T-helper 22 cell (primary cell): Measurements from ENCODE around the gene ZFP36L2.
A peak's percentile ranks its signal among the peaks of the same experiment; 100 is the strongest.

Experiments used
- DNase-seq: peaks from one replicate; pipeline ENCODE4 v3.0.0-alpha.2; 2020; ENCODE audit warnings: low read depth

Gene ZFP36L2

DNA sequence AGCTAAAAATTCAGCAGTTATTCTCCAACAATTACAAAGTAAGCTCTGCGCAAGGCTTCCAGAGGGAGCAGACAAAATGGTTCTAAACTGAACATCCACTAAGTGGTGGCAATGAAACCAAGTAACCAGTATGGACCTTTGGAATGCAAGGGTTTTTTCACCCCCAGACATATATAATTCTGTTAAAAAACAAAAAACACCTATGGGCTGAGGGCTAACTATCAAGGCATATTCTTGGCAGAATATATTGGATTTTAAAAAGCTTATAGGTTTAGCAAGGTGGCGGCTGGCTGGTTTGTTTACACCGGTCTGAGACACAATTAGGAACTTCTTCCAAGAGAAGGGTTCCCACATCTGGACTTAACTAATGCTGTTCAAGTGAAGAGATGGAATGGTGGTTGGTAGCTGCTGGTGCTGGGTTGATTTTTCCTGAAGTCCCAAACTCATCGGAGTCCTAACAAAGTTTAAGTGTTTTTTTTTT lies 2.8 kb downstream of the ZFP36L2 start:
- no peak for DNase-seq

DNA sequence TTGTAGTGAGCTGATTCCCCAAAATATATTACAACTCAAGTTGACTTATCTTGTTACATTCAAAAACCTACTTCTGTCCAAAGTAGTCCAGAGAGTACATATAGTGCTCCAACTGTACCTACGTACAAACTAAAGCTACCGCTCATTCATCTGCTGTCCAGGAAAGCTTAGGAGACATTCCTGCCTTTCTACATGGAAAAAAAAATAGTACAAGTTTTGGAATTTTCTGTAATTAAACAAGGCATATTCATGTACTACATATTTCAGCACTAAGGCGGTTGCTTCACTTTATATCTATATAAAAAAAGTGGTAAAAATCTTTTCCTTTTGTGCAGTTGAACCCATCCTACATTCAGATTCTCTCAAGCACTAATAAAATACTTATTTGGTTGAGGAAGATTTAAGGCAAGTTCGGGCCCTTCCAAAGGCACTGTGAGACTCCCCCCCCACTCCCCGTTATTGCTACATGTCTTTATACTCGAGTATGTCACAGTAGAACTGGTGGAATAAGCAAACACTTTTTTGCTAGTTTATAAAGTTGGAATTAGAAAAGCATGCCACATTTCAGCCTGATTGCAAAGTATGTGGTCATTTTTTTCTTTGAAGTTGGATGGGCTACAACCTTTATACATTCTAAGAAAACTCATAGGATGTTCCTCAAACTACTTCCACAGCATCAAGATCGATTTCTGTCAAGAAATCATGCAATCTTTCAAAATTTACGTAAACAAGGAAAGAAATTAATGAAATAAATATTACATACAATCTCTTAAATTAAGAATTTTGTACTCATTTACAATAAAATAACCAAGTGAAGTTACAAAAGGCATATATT lies 3.7 kb downstream of the ZFP36L2 start:
- DNase-seq = no peak

DNA sequence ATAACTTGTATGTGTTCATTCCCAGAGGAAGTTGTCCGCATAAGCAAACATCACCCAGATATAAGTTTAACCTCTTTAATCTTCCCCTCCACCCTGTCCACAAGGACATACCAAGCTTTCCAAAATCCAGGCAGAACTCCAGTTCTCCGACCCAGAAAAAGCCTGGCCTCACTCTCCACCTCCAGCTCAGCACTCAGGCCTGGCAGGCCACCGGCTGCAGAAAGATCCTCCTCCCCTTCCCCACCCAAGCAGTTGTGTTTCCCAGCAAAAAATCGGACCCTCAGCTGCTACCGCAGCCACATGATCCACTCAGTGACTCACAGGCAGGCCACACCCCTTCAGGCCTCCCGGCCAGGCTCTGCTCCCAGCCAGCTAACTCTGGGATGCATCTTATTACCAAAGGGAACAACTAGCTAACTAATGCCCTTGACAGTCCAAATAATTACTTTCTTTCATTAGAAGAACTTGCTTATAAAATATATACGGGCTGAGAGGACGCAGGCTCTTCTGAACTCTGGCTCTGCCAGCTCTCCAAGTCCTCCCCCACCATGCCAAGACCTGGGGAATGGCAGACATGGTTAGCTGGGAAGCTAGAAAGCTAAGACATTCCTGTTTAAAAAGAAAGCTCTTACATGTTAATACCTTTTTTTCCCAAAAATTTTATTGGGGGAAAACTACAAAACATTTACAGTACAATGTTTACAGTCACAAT lies 4.5 kb downstream of the ZFP36L2 start:
- peak; percentile 57 for DNase-seq

DNA sequence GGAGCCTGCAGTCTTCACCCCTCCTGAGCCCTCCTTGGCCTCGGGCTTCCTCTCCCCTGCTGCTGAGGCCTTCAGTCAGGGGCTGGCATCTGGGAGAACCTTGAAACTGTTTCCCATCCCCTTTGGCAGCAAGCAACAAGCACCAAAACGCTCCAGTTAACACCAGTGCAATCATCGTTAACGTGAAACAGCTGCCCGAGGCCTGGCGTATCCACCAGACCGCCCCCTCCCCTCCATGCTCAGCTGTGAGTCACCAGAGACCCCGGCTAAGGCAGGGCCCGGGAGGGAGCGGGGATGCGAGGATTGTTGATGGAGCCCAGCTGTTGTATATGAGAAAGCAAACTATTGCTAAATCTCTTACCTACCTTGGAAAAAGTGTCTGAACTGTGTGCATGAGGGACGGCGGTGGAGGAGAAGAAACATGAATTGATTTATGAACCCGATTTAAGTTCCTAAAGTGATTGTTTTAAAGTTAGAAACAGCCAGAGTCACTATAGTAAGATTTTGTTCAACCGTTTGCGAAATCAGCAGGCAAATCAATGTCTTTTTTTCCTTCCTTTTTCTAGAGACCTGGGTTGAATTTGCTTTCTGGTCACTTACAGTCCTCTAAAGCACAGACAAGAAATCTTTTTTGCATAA lies 5.2 kb downstream of the ZFP36L2 start:
- peak; percentile 44 for DNase-seq

DNA sequence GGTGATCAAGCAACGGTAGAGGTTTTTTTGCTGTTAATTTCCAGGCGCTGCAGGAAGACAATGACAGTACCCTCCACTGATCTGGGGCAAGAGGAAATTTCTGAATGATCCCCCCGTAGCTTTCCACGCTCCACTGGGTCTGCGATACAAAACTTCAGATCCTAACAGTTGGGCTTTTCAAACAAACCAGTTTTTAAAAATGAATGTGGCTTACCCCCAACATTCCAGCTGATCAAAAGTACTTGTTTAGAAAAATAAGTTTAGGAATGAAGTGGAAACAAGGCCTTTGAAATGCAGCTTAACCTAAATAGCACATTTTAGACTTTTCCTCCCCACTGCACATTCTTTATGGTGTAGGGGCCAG lies 5.7 kb downstream of the ZFP36L2 start:
- no peak for DNase-seq

DNA sequence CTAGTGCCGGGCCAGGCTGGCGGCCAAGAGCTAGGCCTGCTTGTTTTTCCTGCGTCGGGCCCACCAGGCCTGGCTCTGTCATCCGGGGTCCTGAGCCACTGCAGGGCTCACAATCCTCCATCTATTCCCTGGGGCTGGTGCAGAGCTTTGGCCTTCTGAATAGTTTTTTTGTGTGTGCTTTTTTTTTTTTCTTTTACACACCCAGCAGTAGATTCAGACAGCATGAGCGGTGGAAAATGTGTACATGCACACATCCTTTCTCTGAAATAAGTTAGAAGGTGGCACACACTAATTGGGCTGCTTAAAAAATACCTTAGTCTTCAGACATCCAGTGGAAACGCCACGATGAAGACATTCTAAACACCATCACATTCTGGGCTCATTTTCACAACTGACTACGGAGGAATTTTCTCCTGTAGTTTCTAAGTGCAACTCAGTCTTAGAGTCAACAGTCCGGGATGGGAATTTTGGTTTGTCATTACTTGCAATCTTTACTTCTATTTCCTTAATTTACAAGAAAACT lies 6.1 kb downstream of the ZFP36L2 start:
- DNase-seq = no peak

DNA sequence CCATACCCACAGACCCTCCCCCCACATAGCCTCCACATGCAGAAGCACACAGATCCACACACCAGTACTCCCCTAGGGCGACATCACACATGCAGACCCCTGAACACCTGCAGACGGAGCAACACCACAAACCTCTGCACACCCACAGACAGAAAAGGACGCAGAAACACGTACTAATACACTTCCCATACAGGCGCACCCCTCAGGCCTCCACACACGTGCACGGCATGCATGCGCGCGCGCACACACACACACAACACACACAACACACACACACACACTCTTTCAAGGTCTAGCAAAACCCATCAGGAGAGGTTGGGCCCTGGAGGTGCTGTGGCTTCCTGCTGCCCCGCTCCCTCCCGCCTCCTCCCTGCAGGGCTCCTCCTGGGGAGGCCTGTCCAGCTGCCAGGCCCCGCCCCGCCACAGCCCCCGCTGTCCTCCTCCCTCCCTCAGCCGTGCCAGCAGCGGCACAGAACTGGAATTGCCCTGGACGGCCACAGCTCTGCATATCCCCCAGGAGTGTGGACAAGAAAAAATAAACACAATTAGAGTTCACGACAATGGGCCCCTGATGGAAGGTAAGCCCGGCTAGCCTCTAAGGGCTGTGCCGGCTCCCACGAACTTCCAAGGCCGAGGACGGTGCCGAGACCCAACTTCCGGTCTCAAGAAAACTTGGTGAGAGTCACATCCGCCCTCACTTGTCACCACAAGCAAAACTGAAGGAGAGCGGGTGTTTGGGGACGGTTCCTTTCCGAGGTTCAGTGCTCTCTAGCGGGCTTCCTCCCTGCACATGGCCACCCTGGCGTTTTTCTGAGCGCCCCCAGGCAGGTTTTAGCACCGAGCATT lies 6.8 kb downstream of the ZFP36L2 start:
- peak; percentile 70 for DNase-seq

DNA sequence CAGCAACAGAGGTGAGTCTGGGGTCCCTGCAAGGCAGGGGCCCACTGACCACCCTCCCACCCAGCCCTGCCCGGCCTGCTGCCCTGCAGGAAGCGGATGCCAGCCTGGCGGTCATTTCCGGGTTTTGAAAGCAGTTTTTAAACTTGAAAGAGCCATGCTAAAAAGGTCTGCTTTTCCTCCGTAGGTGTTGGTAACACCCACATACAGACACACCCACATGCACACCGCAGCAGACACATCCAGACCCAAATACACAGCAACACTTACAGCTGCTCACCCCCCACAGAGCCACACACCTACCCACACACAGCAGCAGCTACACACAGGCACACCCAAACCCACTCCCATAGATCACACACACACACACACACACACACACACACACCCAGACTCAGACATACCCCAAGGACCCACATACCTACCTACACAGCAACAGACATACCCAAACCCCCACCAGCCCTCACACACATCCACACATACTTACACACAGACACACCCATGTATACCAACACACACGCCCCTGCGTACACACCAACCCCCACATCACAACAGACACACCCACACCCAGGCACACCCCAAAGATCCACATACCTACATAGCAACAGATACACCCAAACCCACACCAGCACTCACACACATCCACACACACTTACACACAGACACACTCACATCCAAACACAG lies 7.6 kb downstream of the ZFP36L2 start:
- peak; percentile 77 for DNase-seq

DNA sequence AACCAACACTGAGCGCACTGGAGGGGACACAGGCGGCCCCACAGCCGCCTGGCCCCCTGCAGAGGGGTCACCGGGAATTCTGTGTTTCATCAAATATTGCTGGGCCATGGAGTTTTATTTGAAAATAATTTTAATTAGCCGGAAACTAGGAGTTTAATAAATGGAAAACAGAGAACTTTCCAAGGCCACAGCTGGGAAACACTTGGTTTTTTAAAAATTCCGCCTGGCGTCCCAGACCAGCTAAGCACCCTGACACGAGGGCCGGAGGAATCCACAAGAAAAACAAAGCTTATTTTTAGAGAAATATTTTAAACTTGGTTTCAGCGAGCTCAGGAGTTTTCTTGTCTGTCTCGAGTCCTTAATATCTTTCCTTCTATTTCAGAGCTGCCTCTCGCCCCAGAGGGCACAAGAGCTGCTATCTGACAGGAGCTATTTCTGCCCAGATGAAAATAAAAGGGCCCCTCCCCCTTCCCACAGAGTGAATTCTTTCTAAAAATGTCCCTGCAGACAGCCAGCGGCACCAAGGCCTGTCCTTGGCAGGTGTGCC lies 8.2 kb downstream of the ZFP36L2 start:
- DNase-seq = no peak

DNA sequence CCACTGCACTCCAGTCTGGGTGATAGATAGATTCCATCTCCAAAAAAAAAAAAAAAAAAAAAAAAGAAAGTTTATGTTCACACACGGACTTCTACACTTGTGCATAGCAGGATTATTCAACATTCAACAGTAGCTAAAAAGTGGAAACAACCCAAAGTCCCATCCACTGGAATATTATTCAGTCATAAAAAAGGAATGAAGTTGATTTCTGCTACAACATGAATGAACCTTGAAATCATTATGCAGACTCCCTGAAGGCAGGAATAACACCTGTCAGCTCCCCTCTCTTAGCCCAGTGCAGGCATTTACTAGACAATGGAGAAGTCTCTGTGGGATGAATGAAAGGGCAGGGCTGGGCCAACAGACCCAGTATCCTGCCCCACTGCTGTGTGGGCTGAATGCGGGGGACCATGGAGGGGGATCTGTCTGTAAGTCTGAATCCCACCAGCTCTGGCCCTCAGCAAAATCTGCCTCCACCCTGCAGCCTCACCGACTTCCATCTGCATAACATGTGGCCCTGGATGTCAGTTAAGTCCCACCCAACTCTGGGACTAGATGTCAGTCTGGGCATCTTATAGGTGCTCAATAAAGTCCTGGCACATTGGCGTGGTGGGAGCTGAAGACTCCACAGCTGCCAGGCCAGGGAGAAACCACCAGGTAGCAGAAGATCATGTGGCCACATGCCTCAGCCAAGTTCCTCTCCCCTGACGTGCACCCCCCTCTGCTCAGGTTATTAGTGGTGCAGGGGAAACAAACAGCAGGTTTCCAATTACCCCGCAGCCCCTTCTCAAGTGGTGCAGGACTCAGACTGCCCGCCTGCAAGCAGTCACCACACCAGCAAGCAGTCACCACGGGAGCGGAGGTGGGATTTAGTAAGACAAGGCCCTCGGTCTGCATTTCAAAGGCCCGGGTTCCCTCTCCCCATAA lies 8.9 kb downstream of the ZFP36L2 start:
- DNase-seq = no peak

DNA sequence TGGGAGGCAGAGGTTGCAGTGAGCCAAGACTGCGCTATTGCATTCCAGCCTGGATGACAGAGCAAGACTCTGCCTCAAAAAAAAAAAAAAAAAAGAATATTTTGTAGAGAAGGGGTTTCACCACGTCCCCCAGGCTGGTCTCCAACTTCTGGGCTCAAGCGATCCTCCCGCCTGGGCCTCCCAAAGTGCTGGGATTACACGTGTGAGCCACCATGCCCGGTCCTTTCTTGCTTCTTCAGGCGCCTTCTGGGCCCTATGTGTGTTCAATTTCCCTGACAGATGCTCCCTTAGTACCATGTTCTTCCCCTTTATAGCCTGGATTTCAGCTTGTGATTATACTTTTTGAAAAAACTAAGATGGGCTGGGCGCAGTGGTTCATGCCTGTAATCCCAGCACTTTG lies 9.8 kb downstream of the ZFP36L2 start:
- no peak for DNase-seq

DNA sequence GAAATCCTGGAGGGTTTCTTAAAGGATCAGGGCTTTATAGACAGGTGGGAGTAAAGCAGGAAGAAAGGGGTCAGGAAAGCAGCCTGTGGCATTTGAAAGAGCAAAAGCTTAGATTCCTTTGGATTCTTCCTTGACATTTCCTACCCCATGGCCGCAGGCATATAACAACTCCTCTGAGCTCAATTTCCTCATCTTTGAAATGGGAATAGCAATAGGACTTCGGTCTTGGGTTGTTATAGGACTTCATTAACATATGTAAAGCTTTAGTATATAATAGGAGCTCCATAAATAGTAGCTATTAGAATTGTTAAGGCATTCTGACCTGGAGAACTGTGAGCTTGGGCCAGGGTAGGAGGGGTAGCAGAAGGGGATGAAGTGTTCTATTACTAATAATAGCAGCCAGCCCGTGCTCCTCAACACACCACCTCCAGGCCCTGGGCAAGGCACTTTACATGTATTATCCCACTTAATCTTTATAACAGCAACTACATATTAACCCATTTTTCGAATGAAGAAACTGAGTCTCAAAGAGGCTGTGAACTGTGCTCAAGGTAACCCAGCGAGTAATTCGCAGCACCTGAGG lies 10.6 kb downstream of the ZFP36L2 start:
- no peak for DNase-seq

DNA sequence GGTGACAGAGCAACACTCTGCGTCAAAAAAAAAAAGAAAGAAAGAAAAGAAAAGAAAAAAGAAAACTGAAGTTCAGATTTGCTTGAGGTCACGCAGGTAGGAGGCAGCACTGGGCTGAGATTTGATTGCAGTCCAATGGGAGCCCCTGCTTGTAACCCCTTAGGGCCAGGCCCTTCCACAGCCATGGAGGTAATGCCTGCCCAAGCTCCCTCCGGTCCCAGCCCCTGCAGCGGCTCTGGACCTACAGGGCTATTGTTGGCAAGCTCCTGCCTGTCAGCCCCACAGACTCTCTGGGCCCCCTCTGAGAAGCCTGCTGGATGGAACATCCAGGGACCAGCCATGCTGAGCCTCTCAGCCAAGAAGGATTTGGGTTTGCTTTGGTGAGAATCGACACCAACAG lies 12.2 kb downstream of the ZFP36L2 start:
- no peak for DNase-seq

DNA sequence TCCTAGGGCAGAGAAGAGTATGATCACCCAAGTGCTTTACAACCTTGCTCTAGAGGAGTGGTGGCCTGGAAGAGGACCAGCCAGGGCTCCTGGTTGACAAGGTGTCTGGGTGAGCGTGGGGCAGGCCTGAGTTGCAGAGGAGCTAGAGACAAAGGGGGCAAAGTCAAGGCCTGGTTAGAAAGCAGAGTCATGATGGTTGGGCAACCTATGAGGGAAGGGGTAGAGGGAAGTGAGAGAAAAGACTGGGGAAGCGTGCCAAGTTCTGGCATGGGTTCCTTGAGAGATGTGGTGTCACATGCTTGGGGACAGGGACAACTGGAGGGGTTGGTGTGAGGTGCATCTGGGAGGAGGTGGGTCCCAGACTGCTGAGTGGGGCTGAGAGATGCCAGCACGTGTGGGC lies 13.5 kb downstream of the ZFP36L2 start:
- DNase-seq = no peak

DNA sequence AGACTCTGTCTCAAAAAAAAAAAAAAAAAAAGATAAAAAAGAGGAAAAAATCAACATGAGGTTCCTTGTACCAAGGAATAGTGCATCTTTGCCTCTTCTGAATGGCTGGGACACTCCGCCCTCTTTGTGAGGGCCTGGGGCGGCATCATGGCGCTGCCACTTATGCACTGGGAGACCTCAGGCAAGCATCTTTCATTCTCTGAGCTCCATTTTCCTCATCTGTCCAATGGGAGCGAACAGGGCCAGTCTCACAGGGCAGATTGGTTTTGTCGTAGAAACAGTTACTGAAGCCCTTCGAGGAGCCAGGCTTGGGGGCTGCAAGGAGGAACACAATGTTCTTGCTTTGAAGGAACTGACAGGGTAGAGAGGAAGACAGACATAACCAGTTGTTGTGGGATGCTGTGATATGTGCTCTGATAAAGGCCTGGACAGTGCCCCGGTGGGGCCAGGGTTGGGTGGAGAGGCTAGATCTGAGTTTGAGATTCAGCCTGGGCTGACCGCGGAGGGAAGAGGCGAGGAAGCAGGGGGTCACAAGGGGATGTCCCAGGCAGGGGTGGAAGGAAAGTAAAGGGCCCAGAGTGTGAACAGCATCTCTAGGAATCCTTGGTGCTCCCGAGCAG lies 14.1 kb downstream of the ZFP36L2 start:
- DNase-seq = no peak

DNA sequence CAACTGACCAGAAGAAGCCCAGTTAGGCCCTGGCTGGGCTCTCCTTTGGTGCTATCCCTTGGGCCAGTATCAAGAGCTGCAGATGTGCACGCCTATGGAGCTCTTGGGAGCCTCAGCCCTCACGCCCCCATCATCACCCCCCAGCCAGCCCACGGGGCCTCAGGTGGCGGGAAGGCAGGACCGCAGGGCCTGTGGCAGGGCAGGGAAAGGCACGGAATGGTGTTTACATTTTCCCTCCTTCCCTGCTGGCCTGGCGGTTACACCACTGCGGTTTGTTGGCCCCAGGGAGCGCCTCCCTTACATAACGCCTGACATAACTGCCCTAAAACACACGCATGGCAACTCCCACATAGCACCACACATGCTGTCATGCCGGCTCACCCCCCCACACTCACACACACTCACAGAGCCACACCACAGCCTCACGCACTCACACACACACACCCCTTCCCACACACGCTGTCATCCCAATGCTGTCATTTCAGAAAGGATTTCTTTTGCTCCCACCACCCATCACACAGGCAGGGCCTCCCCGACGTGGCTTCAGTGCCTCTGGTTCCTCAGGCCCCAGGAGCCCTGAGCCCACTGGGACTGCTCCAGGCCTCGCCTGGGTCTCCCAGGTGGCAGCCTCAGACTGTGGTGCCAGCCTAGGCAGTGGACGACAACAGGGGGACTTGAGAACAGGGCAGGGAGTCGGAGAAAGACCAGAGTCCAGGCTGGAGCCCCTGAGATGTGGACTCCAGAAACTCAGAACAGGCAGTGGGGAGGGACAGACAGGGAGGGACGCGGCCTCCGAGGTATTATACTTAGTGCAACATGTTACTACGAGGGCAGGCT lies 15.7 kb downstream of the ZFP36L2 start:
- no peak for DNase-seq

DNA sequence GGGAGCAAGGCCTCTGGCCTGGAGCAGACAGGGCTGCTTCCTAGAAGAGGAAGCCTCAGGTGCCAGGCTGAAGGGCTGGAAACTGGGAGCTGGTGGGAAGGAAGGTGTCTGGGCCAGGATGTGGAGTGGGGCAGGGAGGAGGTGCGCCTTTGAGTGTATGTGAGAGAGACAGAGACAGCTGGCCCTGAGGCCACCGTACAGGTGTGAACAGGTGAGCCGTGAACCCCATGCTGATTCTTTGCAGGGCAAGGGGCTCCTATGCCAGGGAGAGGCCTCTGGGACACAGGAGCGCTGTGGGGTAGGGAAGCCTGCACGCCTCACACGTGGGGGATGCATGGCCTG lies 16.3 kb downstream of the ZFP36L2 start:
- no peak for DNase-seq

DNA sequence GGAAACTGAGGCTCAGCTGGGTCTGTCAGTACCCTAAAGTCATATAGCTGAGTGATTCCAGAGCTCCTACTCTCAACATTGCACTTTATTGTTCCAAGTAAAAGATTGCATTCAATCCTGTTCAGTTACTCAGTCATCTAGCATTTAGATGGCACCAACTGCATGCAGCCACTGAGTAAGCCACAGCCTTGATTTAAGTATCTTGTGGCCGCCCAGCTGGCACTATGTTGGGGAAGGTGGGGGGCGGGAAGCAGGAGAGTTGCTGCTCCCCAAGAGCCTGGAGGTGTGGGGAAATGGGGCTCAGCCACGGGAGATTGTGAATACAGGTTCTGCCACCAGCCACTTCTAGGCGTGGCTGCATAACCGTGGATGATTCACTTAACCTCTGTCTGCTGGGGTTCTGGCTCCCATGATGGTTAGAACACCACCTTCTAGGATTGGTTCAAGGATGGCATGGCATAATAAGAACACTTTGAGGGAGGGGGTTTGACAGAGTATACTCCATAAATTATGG lies 17.1 kb downstream of the ZFP36L2 start:
- no peak for DNase-seq
